Measurements from ENCODE around the gene FYN. TPM values are rescaled to one million over a fixed set of nuclear protein-coding genes. Genes with fewer than 3 reads are reported as not detected.

FYN gene
- total and polyA plus RNA-seq, 2 of the 8 experiments (the other 6 are each of a cell fraction or from before 2014, with no cell fraction given): 46.8 to 97.2 TPM

GRCh38 chr6:111871207-111871606 is 2.0 kb downstream of the FYN start:
- no peak overlapping the region for H3K18ac ChIP-seq (ENCODE audit: extremely low read depth, low read length)
- no peak overlapping the region for H3K23ac ChIP-seq (ENCODE audit: insufficient read length)
- no peak overlapping the region for H2BK20ac ChIP-seq (ENCODE audit: low read length)
- peak overlapping the region; percentile 94 to 97 for H3K4me2 ChIP-seq (ENCODE audit: insufficient read depth in 1 of 2, low read depth in 2 of 2, low read length in 2 of 2)
- no peak overlapping the region for H2AK5ac ChIP-seq (ENCODE audit: low read depth, low read length)
- CTCF ChIA-PET (ENCODE audit: partially characterized antibody): interaction anchor here (0.7 kb wide), 1 partner anchor 212 kb away, joined by 3 read pairs; no protein-coding TSS in a partner anchor
- H2BK5ac ChIP-seq (ENCODE audit: low read depth, low read length): no peak overlapping the region
- 56% methylated on average over 3 of the region's 3 CpGs; no CpG with 5 or more reads in 1 of the 2 experiments for WGBS, 2 experiments (ENCODE audit: extremely low coverage in 1 of 2, insufficient coverage in 1 of 2, insufficient read length in 1 of 2, insufficient replicate concordance in 2 of 2, low coverage in 1 of 2, low lambda C conversion rate in 2 of 2, missing lambda C conversion rate in 1 of 2)
- H4K5ac ChIP-seq (ENCODE audit: insufficient read length, low read depth, low read length): no peak overlapping the region
- H4K8ac ChIP-seq (ENCODE audit: extremely low read depth, insufficient read depth, low read length): no peak overlapping the region
- TF ChIP-seq RXRA (IDR thresholded peaks at IDR 0.05; ENCODE audit: insufficient read depth, low read depth, low read length) (no peak), PHF8 (conservative IDR thresholded peaks at IDR 0.05; ENCODE audit: low read depth, low read length) (no peak), EP300 (IDR thresholded peaks at IDR 0.05; ENCODE audit: borderline replicate concordance in 1 of 2, low read depth in 2 of 2, low read length in 2 of 2) (no peak), MAFK (IDR thresholded peaks at IDR 0.05; ENCODE audit: low read depth, low read length) (no peak), KDM1A (IDR thresholded peaks at IDR 0.05; ENCODE audit: borderline replicate concordance, low read length) (no peak)
- H3K27me3 ChIP-seq (replicated peaks in 1 of 4; ENCODE audit: control insufficient read depth in 3 of 4, extremely low read depth in 1 of 4, insufficient read depth in 3 of 4, low read length in 3 of 4): no peaks in the 10 kb centered on the region
- H3K27ac ChIP-seq (ENCODE audit: low read depth, low read length): no peak overlapping the region
- no peak for FAIRE-seq
- peaks cover 0 to 17% (median 13%) of the 10 kb centered on the region in 4 experiments; a peak in 5 of 7 replicates for H3K4me1 ChIP-seq (replicated peaks in 1 of 4; ENCODE audit: control insufficient read depth in 3 of 4, insufficient read depth in 4 of 4, low read length in 3 of 4)
- no peak overlapping the region for H3K4ac ChIP-seq (replicated peaks; ENCODE audit: insufficient read length, low read depth, low read length)
- H2BK120ac ChIP-seq (replicated peaks; ENCODE audit: low read depth, low read length): no peak overlapping the region
- peak overlapping the region in 3 of 4 experiments; percentile 65 to 85 (median 73); a peak in 5 of 8 replicates for H3K4me3 ChIP-seq (ENCODE audit: extremely low read depth in 1 of 4, insufficient read depth in 2 of 4, low read depth in 3 of 4, low read length in 4 of 4)
- no peak overlapping the region for H3K14ac ChIP-seq (ENCODE audit: insufficient read length)
- peaks cover 4% of the 10 kb centered on the region; the same call in 1 of the 2 replicates for H3K23me2 ChIP-seq (ENCODE audit: low read depth, low read length)
- H3K9ac ChIP-seq (replicated peaks in 1 of 4; ENCODE audit: extremely low read depth in 1 of 4, low read depth in 3 of 4, low read length in 3 of 4): no peak overlapping the region; a peak in 1 of 7 replicates
- POLR2A ChIA-PET (ENCODE audit: partially characterized antibody): no interaction called here
- H4K20me1 ChIP-seq (replicated peaks in 1 of 2; ENCODE audit: control insufficient read depth in 1 of 2, insufficient read depth in 2 of 2, low read length in 2 of 2): peaks cover 0 to 2% of the 10 kb centered on the region in 2 experiments
- peaks cover 7 to 57% of the 10 kb centered on the region in 2 experiments for H3K79me2 ChIP-seq (ENCODE audit: control insufficient read depth in 1 of 2, insufficient read depth in 2 of 2, low read length in 2 of 2)
- H2AFZ ChIP-seq (ENCODE audit: low read length): no peak overlapping the region
- H3K79me1 ChIP-seq (ENCODE audit: low read depth, low read length): peaks cover 6% of the 10 kb centered on the region; the same call in 1 of the 2 replicates
- H3K36me3 ChIP-seq (ENCODE audit: control insufficient read depth in 2 of 4, insufficient read depth in 4 of 4, low read length in 3 of 4): no peaks in the 10 kb centered on the region
- H3K9me3 ChIP-seq (ENCODE audit: insufficient read depth in 2 of 2, low read depth in 1 of 2, low read length in 1 of 2): no peaks in the 10 kb centered on the region
- no peak overlapping the region for H3K56ac ChIP-seq (replicated peaks; ENCODE audit: insufficient read length, low read depth, low read length)
- no peak overlapping the region for H2BK15ac ChIP-seq (ENCODE audit: low read length)
- no peak overlapping the region for H4K91ac ChIP-seq (replicated peaks; ENCODE audit: insufficient read length, low read length)
- no peak overlapping the region for H2BK12ac ChIP-seq (ENCODE audit: low read depth, low read length)
- DNase-seq (ENCODE audit: low read depth in 1 of 2, low spot score in 2 of 2): no peak
